SHP77 treated with DMSO at 0.1 percent for 48 hours (cell line): ENCODE measurements around the gene FAM163A.
"Not testable (repeated sequence)": the region's sequence is repeated elsewhere in the genome, so short reads cannot be mapped to it uniquely, and the experiment has no call there.

Experiments
- DNase-seq: peaks from one replicate; lab custom pipeline; 2025; lab: John Stamatoyannopoulos, UW

Gene FAM163A

DNA sequence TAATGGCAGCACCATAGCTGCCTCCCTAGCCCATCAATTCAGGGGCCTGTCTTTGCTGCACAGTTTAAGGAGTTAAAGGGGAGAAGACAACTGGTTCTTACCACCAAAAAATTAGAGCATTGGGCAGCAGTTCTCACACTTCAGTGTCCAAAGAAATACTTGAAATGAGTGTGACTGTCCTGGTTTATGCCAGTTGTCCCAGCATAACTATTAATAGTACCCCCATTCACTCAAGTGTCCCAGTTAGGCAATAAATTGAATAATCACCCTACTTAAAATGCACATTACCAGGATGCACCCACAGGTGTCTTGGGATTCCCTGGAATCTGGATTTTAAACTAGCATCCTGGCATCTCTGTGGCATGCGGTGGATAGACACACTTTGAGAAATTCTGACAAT is 51.1 kb downstream of the FAM163A start:
- DNase-seq = no peak

DNA sequence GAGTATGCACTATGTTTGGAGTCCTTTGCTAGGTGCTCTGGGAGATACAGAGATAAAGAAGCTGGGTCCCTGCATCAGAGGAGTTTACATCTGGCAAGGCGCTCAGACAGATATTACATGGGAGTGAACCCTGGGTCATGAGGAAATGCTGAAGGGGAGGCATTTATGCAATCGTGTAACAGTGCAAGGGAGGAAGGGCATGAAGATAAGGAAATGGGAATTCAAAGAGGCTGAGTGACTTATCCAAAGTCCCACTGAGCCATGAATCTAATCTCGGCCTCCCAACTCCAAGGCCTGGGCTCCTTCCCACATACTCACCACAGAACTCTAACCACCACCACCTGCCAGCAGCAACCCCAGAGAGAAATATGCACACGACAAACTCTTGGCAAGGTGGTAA is 51.6 kb downstream of the FAM163A start:
- DNase-seq = no peak

DNA sequence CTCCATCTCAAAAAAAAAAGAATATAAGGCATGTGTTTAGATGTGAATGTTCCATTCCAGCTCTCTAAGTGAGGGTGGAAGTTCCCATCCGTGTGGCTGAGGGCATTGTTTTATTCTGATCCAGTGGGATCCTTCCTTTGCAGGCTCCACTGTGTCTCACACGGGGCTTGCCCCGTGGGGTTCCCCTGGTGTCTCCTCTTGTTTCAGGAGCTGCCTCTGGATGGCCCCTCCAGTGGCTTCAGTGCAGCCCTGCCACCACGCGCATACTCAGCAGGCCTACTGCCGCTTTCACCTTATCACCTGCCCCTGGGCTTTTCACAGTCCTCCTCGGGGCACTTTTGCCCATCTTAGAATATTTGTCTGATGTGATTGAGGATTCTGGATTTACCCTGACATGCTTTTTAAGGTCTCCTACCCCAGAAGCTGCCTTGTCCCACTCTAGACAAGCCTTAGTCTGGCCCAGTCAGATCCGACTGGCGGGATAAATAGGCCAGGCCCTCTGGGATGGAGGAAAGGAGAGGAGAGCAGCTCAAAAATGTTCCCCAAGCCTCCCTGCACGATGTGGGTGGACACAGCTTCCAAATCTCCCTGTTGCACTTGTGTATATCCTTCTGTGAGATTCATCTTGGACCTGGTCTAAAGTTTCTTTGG is 55.2 kb downstream of the FAM163A start:
- no peak for DNase-seq

DNA sequence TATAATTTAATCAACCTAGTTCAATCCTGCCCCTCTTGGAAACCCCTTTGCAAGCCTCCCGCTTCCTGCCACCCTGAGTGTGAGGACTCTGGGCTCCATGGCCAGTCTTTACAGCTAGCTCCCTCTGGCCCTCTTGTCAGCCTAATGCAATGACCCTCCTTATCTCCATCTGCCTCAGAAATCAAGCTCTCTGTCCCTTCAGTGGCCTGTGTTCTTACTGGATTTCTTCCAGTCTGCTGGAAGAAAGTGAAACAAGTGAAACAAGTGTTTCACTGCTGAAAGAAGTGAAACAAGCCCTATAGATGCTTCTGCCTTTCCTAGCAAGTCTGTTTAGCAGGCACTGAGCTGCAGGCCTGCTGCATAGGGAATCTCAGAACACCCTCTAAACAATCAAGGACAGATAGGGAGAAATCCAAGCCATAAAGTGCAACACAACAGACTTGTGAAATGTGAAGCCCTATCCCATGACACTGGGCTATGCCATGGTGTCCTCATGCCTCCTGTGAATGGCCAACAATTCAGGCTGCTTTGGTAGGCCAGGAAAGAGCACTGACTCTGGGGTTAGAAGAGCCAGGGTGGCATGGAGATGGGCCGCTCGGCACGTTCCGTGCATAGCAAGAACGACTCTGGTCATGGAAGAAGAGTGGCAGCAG is 55.9 kb downstream of the FAM163A start:
- no peak for DNase-seq

DNA sequence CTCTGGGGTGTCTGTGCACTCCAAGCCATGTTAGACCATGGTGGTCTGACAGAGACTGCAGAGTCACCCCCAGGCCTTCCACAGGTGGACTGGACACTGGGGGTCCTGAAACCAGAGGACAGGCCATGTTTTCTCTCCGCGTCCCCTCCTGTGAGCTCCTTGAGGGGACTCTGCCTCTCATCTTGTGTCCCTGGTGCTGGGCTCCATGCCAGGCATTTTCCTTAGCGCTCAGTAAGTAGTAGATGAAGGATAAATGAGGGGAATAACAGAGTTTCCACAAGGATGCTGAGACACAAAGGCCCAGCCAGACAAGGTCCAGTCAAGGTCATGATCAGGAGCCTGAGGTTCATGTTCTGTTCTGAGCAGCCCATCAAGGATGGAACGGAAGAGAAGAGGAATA is 57.4 kb downstream of the FAM163A start:
- DNase-seq = no peak

DNA sequence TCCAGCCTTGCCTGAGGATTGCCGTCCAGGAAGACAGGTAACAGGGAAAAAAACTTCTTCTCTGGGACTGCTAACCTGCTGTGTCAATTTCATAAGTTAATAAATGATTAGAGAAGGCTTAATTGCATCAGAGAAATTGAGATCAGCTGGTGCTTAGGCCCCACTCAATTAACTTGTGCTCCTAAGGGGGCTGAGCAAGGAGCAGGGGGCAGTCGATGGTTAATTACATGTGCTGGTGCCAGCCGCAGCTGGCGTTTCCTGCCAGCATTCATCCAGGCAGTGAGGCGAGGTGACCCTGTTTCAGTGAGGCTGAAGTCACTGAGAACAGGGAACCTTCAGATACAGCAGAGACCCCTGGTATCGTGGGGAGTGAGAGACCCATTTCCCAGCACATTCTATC is 60.0 kb downstream of the FAM163A start:
- no peak for DNase-seq

DNA sequence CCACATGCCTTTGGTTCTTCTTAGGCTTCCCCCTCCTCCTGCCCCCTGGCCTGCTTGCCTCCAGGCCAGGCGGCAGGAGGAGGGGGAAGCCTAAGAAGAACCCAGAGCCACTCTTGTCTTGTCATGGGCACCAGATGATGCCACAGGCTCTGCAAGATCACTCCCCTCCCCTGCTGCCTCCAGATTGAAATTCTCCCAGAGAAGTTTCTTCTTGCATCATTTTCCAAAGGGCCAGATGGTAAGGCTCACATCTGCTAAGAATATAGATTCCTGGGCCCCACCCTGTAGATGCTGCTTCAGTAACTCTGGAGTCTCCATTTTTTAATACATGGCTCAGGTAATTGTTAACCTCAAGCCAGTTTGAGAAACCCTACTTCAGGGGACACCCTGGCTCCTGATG is 60.8 kb downstream of the FAM163A start:
- no peak for DNase-seq

DNA sequence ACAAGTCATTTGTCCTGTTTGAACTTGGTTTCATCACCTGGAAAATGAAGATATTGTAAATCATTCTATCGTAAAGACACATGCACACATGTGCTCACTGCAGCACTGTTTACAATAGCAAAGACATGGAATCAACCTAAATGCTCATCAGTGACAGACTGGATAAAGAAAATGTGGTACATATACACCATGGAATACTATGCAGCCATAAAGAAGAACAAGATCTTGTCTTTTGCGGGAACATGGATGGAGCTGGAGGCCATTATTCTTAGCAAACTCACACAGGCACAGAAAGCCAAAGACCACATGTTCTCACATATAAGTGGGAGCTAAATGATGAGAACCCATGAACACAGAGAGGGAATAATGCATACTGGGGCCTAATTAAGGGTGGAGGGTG is 61.3 kb downstream of the FAM163A start:
- not testable (repeated sequence) for DNase-seq

DNA sequence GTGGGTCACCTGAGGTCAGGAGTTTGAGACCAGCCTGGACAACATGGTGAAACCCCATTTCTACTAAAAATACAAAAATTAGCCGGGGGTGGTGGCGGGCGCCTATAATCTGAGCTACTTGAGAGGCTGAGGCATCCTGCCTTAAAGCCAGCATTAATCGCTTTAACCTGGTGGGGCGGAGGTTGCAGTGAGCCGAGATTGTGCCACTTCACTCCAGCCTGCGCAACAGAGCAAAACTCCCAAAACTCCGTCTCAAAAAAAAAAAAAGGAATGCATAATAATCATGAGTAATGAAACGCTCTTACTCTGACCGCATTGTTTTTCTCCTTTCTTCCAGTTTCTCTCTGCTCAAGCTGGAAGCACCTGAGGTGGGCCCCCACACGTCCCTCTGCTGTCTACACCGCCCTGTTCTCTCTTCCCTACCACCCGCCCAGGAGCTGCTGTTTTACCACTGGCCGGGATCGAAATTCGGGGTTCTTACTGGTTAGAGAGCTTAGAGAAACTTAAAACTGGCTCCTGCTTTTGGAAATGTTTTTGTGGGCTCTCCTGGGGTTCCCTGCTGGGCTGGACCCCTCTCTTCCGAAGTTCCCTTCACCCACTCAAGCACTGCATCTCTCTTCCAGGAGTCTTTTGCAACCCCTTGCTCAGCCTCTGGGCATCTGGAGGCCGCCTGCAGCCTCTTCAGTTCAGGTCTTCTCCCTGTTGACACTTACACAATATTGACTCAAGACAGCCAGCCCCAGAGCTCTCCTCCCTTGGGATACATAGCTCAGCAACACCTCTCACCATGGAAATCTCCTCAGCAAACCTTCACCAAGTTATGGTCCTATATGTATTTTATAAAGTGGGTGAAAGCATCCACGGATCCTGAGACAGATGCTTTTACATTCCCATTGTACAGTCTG is 62.5 kb downstream of the FAM163A start:
- DNase-seq = no peak

DNA sequence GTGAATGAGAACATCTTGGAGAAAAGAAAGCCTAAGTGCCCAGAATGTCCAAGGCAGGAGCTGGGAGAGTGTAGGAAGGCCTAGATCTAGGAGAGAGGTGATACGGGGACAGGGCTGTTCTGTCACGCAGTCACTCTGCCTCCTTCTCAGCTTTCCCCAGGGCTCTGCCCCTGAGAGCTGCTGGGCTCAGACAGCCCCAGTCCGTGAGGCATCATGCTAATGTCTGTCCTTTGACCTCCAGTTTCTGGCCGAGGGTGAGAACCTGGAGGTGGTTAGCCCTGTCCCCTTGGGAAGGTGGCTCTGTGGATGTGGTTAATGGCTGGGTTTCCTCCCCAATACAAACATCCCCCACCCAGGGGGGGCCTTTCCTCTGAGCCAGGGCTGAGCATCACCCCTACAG is 63.2 kb downstream of the FAM163A start:
- no peak for DNase-seq

DNA sequence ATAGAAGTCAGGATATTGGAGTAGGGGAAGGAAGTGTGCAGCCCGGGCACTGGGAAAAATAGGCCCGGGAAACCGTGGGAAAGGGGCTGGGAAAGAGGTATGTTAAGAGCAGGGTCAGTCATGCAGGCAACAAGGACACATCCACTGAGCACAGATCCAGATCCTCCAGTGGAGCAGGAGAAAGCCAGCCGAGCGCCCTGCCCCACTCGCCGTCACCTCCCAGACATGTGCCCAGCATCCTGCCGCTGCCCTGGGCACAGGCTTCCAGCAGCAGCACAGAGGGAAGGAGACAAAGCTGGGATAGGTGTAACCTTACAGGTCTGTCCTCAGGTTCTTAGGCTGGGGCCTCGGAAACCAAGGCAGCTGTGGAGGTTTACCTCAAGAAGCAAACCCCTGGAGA is 64.2 kb downstream of the FAM163A start:
- DNase-seq = no peak

DNA sequence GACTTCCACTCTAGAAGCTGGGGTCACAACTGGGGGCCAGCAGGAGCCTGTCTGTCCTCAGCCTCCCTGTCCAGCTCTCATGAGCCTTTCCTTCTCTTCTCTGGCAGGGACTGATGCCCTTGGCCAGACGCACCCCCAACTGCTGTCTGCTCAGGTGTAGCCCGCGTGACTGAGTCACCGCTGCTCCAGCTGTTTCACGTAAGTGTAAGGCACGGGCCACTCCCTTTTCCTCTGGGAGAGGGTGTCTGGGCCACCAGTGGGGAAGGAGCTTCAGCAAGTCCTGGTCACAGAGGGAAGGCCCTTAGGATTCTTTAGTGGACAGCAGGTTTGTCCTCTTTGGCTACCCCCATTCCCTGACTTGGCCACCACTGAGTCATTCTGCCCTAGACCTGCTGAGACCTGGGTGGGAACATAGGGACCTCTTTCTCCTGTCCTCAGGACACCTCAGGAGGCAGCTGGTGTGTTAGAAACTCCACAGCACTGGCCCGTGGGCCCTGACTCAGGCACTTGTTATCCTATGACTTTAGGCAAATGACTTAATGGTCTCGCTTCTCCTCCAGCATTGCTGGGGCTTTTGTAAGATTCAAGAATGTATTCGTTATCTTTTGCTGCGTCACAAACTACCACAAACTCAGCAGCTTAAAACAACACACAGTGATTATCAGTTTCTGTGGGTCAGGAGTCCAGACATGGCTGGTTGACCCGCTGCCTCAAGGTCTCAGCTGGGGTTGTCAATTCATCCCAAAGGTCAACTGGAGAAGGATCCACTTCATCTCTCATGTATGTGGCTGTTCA is 64.8 kb downstream of the FAM163A start:
- no peak for DNase-seq

DNA sequence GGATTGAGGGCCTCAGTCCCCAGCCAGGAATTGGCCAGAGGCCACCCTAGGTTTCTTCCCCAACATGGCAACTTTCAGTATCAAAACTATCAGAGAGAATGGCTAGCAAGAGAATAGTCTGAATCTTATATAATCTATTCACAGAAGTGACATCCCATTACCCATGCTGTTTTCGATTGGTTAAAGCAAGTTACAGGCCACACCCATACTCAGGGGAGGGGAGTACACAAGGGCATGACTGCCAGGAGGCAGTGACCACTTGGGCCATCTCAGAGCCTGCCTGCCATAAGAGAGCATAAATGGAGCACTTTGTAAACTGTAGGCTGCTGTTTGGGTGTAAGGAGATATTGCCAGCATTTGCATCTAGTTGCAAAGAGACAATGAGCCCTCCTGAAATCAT is 65.4 kb downstream of the FAM163A start:
- DNase-seq = no peak

DNA sequence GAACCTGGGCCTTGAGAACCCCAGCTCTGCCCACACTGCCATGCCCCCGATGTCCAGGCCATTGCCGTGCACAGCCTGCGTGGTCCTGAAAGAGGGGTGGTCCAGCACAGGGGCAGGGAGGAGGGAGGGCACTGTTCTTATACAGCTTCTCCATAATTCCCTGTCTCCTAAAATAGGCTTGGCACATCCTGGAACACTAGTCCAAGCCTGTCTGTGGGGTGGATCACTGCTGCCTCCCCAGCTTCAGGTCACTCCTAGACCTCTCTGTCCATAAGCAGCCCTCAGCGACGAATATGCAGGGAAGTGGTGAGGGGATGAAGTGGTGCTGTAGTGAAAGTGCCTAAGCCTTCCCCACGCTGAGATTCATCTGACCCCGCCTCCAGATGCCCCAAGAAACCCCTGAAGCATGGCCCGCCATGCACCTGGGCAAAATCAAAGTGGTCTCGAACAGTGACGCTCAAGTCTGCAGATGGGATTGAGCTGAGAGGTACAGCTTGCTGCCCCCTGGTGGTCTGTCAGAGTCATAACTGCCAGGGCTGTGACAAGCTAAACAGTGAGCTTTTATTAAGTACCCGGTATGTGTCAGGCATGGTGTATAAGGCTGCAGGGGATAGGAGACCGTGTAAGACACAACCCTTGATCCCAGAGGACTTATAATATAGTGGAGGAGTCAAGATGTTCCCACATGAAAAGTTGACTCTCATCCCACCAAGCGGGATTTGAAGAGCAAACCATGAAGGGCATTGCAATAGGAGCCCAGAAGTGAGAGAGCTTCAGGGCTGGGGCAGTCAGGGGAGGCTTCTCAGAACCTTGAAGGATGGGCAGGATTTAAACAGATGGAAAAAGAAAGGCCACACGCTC is 66.6 kb downstream of the FAM163A start:
- DNase-seq = peak; percentile 45

DNA sequence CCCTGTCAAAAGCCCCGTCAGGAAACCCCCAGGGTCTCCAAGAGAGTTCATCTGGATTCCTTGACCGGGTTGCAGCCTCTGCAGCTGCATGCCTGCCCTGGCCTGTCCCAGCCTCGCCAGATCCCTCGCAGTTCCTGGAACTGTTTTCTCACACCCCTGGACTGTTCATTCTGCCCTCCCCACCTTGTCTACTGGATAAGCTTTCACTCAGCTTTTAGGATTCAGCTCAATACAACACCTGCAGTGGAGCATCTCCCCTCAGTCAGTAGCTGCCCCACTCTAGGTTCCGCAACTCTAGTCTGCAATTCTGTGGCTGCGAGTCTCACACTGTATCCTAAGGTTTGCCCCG is 67.2 kb downstream of the FAM163A start:
- DNase-seq = no peak

DNA sequence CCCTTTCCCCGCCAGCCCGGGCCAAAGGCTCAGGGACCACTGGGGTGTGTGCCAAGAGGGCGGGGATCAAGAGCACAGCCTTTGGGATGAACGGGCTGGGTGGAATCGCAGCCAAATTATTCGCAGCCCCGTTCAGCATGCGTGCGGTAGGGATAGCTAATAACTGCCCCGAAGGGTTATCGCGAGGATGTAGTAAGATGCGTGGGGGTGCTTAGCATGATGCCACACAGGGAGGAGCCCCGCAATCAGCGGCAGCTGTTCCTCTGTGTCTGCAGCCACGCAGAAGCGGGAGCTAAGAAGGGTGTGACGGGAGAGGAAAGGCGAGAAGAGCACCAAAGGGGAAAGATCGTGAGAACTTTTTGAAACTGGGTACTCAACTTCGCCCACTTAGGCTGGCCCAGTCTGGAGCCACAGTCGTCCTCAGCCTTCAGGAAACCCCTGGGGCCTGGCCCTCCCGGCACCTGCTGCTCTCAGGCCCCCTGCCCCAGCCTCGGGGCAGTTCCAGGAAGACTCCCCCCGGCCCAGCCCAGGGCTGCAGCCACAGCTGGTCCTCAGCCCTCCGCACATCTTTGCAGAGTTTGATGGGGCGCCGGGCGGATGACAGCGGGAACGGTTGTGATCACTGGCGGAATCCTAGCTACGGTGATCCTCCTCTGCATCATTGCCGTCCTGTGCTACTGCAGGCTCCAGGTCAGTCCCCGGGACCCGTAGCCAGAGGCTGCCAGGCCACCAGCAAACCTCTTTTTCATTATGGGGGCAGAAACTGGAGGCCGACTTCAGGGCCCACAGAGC is 69.6 kb downstream of the FAM163A start:
- no peak for DNase-seq

DNA sequence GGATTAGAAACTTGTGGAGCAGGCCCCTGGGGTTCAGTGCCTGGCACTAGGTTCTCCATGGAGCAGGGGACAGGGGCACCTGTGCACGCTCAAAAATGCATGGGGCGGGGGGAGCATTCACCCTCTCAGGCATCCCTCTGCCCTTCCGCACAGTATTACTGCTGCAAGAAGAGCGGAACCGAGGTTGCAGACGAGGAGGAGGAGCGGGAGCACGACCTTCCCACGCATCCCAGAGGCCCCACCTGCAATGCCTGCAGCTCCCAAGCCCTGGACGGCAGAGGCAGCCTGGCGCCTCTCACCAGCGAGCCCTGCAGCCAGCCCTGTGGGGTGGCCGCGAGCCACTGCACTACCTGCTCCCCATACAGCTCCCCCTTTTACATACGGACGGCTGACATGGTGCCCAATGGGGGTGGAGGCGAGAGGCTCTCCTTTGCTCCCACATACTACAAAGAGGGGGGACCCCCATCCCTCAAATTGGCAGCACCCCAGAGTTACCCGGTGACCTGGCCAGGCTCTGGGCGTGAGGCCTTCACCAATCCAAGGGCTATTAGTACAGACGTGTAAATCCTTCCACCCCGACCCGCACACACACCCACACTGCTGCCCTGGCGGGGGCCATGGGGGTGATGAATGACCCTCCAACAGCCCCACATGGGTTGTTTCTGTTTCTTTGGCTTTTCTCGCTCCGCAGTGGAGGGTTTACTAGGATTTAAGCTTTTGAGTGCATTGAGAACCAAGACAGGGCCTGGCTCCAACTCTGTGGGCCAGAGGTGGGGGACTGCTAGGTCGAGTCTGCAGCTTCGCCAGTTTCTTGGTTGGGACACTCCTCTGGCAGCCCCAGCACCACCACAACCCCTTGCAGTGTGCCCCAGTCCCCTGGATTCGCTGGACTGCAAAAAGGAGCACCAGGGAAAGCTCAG is 70.8 kb downstream of the FAM163A start:
- no peak for DNase-seq

DNA sequence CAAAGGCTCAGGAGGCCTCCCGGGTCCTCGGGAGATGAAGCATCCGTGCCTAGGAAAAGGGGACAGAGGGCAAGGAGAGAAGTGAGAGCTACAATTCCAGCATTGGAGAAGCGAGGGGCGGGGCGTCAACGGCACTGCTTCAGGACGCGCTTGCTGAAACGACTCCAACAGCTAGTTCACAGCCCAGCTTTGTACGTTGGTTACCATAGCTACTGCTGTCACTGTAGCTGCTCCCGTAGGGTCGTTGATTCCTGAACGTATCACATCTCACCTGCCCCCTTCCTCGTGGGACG is 71.4 kb downstream of the FAM163A start:
- DNase-seq = no peak

DNA sequence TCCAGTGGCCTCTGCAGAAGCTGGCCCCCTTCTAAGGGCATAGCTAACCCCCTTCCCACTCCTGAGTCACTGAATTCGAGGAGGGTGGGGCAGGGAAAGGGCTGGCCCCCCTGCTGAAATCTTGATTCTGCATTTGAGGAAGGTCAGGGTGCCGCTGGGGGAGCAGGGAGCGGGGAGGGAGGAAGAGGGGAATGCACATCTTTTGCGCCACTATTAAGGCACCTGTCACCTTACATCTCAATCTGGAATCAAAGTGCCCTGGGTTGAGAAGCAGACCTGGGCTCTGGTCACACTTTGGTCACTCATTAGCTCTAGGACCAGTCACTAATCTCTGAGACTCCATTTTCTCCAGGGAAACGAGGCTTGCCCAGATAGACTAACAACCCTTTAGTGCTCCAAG is 72.5 kb downstream of the FAM163A start:
- DNase-seq = no peak
